Naive thymus-derived CD4-positive, alpha-beta T cell (primary cell): ENCODE data around the gene AKT3. TPM values are rescaled to one million over a fixed set of nuclear protein-coding genes. Genes with fewer than 3 reads are reported as not detected.
"Not testable (repeated sequence)": the region's sequence is repeated elsewhere in the genome, so short reads cannot be mapped to it uniquely, and the experiment has no call there.

Experiments used
- ATAC-seq: fragments of 150-1000 bp; cut with Tn5 transposase; 2 replicates; pipeline ENCODE4 v1.10.0; 2021; ENCODE audit warnings: mild to moderate bottlenecking, moderate library complexity
- CTCF ChIA-PET: fragments of 350-600 bp; sonication (Branson Sonifier 250); formaldehyde crosslinking; loops from one replicate; lab custom pipeline; 2021; ENCODE audit warnings: antibody characterized with exemption; lab: Charles Lee
- POLR2A ChIA-PET: fragments of 350-600 bp; sonication (Branson Sonifier 250); formaldehyde crosslinking; loops from one replicate; lab custom pipeline; 2021; ENCODE audit warnings: antibody characterized with exemption, inconsistent platforms; lab: Charles Lee
- DNase-seq, 9 donors: peaks; one replicate each; pipeline versions ENCODE4 v3.0.0 to v3.0.0-alpha.2; 2020 to 2022; ENCODE audit warnings: mixed read lengths in 1 of 9
- H3K27ac ChIP-seq: one replicate; pipeline ENCODE4 v1.7.0; 2013; ENCODE audit warnings: mild to moderate bottlenecking, low read depth, low read length, moderate library complexity
- H3K27me3 ChIP-seq, 2 donors: one replicate each; pipeline ENCODE4 v1.7.0; 2013; ENCODE audit warnings: low read length in 2 of 2, mild to moderate bottlenecking in 2 of 2, moderate library complexity in 2 of 2; ENCODE audit not compliant: control insufficient read depth in 2 of 2, insufficient read depth in 2 of 2
- H3K36me3 ChIP-seq, 3 experiments: 1 replicate in 2 of 3; 2 replicates in 1 of 3; pipeline ENCODE4 v1.7.0; 2013; ENCODE audit warnings: low read length in 3 of 3, mild to moderate bottlenecking in 3 of 3, moderate library complexity in 1 of 3; ENCODE audit not compliant: insufficient read depth in 3 of 3, control insufficient read depth in 2 of 3
- H3K4me1 ChIP-seq, 2 donors: one replicate each; pipeline ENCODE4 v1.7.0; 2013; ENCODE audit warnings: low read length in 2 of 2, mild to moderate bottlenecking in 2 of 2, moderate library complexity in 1 of 2; ENCODE audit not compliant: control insufficient read depth in 2 of 2, insufficient read depth in 2 of 2
- H3K4me3 ChIP-seq: 2 replicates; pipeline ENCODE4 v1.7.0; 2013; ENCODE audit warnings: mild to moderate bottlenecking, low read length
- H3K9me3 ChIP-seq, 3 experiments: 1 replicate in 2 of 3; 2 replicates in 1 of 3; pipeline ENCODE4 v1.7.0; 2013; ENCODE audit warnings: low read length in 3 of 3; ENCODE audit not compliant: control insufficient read depth in 2 of 3
- H3K27ac Mint-ChIP-seq, 9 donors: one replicate each; pipeline ENCODE4 v1.8.0; 2020 to 2022; ENCODE audit warnings: mixed read lengths in 9 of 9, mild to moderate bottlenecking in 8 of 9, moderate library complexity in 5 of 9, inconsistent platforms in 2 of 9
- H3K27me3 Mint-ChIP-seq, 5 donors: one replicate each; pipeline ENCODE4 v1.8.0; 2021 to 2022; ENCODE audit warnings: mixed read lengths in 5 of 5, mild to moderate bottlenecking in 1 of 5
- H3K36me3 Mint-ChIP-seq, 5 donors: one replicate each; pipeline ENCODE4 v1.8.0; 2020 to 2022; ENCODE audit warnings: mixed read lengths in 5 of 5, mild to moderate bottlenecking in 3 of 5, inconsistent platforms in 1 of 5
- H3K4me1 Mint-ChIP-seq, 7 donors: one replicate each; pipeline ENCODE4 v1.8.0; 2020 to 2022; ENCODE audit warnings: mixed read lengths in 7 of 7, mild to moderate bottlenecking in 3 of 7, inconsistent platforms in 1 of 7
- H3K4me3 Mint-ChIP-seq, 10 donors: one replicate each; pipeline ENCODE4 v1.8.0; 2020 to 2022; ENCODE audit warnings: mild to moderate bottlenecking in 10 of 10, mixed read lengths in 10 of 10, moderate library complexity in 6 of 10, inconsistent platforms in 2 of 10
- H3K9me3 Mint-ChIP-seq, 11 donors: one replicate each; pipeline ENCODE4 v1.8.0; 2020 to 2022; ENCODE audit warnings: mixed read lengths in 11 of 11, mild to moderate bottlenecking in 4 of 11, inconsistent platforms in 1 of 11, moderate library complexity in 1 of 11
- intact Hi-C, 2 donors: fragments of 100-400 bp; cut with micrococcal nuclease; formaldehyde crosslinking; loops; one replicate each; pipeline ENCODE4 v1.15.1; 2023
- polyA plus RNA-seq, 2 donors: library from polyadenylated mRNA; unstranded; fragments of 300-500 nt; fragmentation: Illumina TruSeq; gene quantifications; one replicate each; pipeline ENCODE4 v1.2.3, GENCODE V29; 2021
- total RNA-seq, 6 experiments: library from RNA in 5 of 6; stranded (reverse) in 5 of 6; gene quantifications; 1 replicate in 5 of 6; 2 replicates in 1 of 6; pipeline ENCODE4 v1.2.3 and lab custom pipeline; 2021 to 2026

AKT3 gene
- total and polyA plus RNA-seq, 7 experiments from 2014 or later = 1.6 to 123 (median 69.4) TPM

DNA sequence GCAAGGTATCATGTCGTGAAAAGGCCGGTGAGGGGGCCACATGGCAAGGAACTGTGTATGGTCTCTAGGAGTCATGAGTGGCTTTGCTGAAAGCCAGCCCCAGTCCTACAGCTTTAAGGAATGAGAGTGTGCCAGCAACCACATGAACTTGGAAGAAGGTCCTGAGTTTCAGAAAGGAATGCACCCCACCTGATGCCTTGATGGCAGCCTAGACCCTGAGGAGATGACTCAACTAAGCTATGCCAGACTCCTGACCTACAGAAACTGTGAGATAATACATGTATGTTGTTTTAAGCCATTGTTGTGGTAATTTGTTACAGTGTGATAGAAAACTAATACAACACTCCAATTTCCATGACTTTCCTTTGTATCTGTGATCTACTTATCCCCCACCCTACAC, 33.5 kb upstream of the AKT3 start:
- Histone ChIP-seq H3K27me3 (no peaks in the 10 kb centered on the region), H3K36me3 (no peaks in the 10 kb centered on the region), H3K27ac (no peak overlapping the region), H3K4me3 (no peak overlapping the region), H3K9me3 (no peaks in the 10 kb centered on the region), H3K4me1 (no peaks in the 10 kb centered on the region)
- Mint-ChIP-seq H3K36me3 (peaks cover 0 to 4% (median 0%) of the 10 kb centered on the region in 5 donors), H3K27me3 (peaks cover 0 to 10% (median 5%) of the 10 kb centered on the region in 5 donors), H3K9me3 (no peaks in the 10 kb centered on the region), H3K4me1 (no peaks in the 10 kb centered on the region), H3K4me3 (no peak overlapping the region), H3K27ac (no peak overlapping the region)
- POLR2A ChIA-PET = no interaction called here
- ATAC-seq (no peak), DNase-seq (no peak)
- intact Hi-C loops = no loop called here
- CTCF ChIA-PET = no interaction called here

DNA sequence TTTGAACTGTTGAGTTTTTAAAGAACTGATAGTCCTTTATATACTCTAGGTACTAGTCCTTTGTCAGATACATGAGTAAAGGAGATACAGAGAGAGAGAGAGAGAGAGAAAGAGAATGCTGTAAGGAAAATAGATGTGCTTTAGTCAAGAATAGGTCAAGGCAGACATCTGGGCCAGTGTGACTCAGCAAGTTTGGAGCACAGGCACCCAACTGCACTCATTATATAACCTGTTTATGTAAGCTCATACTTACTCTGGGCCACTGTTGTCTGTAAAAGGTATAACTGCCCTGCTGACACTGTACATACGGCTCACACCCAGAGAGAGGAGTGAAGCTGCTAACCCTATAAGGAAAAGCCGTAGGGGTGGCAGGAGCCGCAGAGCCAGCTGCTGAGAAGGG, 32.2 kb upstream of the AKT3 start:
- H3K4me1 Mint-ChIP-seq = no peaks in the 10 kb centered on the region
- DNase-seq (no peak), ATAC-seq (no peak)
- peaks cover 0 to 5% (median 0%) of the 10 kb centered on the region in 11 donors for H3K9me3 Mint-ChIP-seq
- no peaks in the 10 kb centered on the region for H3K4me1 ChIP-seq
- peaks cover 0 to 4% (median 0%) of the 10 kb centered on the region in 5 donors for H3K36me3 Mint-ChIP-seq
- no peaks in the 10 kb centered on the region for H3K9me3 ChIP-seq
- no peak overlapping the region for H3K4me3 ChIP-seq
- POLR2A ChIA-PET = no interaction called here
- CTCF ChIA-PET = interaction anchor here (0.6 kb wide), 1 partner anchor 1154 kb away, joined by 3 read pairs; no protein-coding TSS in a partner anchor
- H3K4me3 Mint-ChIP-seq = no peak overlapping the region
- intact Hi-C loops = no loop called here
- no peak overlapping the region for H3K27ac ChIP-seq
- H3K27me3 ChIP-seq = no peaks in the 10 kb centered on the region
- peaks cover 0 to 10% (median 5%) of the 10 kb centered on the region in 5 donors for H3K27me3 Mint-ChIP-seq
- no peaks in the 10 kb centered on the region for H3K36me3 ChIP-seq
- no peak overlapping the region for H3K27ac Mint-ChIP-seq

DNA sequence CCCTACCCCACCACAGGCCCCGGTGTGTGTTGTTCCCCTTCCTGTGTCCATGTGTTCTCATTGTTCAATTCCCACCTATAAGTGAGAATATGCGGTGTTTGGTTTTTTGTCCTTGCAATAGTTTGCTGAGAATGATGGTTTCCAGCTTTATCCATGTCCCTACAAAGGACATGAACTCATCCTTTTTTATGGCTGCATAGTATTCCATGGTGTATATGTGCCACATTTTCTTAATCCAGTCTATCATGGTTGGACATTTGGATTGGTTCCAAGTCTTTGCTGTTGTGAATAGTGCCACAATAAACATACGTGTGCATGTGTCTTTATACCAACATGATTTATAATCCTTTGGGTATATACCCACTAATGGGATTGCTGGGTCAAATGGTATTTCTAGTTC, 27.0 kb upstream of the AKT3 start:
- intact Hi-C loops, H3K27me3 Mint-ChIP-seq, H3K9me3 ChIP-seq, ATAC-seq, H3K27ac Mint-ChIP-seq, DNase-seq, H3K4me1 ChIP-seq, H3K36me3 ChIP-seq, H3K4me3 ChIP-seq, H3K27me3 ChIP-seq, H3K36me3 Mint-ChIP-seq, CTCF ChIA-PET, H3K4me3 Mint-ChIP-seq, POLR2A ChIA-PET, H3K4me1 Mint-ChIP-seq, H3K27ac ChIP-seq: not testable (repeated sequence)
- H3K9me3 Mint-ChIP-seq = peaks cover 0 to 33% (median 9%) of the 10 kb centered on the region in 11 donors

- no peak overlapping the region for H3K27ac ChIP-seq
- H3K4me3 Mint-ChIP-seq = no peak overlapping the region
- intact Hi-C loops = no loop called here
- H3K36me3 ChIP-seq = no peaks in the 10 kb centered on the region
- peaks cover 12 to 77% (median 20%) of the 10 kb centered on the region in 5 donors for H3K27me3 Mint-ChIP-seq
- no peaks in the 10 kb centered on the region for H3K36me3 Mint-ChIP-seq
- POLR2A ChIA-PET = interaction anchor here (1.1 to 1.3 kb wide), 2 partner anchors 10 to 192 kb away, joined by 3 to 4 read pairs; no protein-coding TSS in a partner anchor
- CTCF ChIA-PET = interaction anchor here (2.1 kb wide), 1 partner anchor 18 kb away, joined by 4 read pairs; no protein-coding TSS in a partner anchor
- DNase-seq (no peak), ATAC-seq (no peak)
- H3K4me1 Mint-ChIP-seq = peaks cover 0 to 15% (median 8%) of the 10 kb centered on the region in 7 donors
- H3K9me3 Mint-ChIP-seq = no peaks in the 10 kb centered on the region
- no peak overlapping the region for H3K4me3 ChIP-seq
- peak overlapping the region in 1 of 9 donors; percentile 68 for H3K27ac Mint-ChIP-seq
- H3K9me3 ChIP-seq = no peaks in the 10 kb centered on the region
- no peaks in the 10 kb centered on the region for H3K27me3 ChIP-seq
- H3K4me1 ChIP-seq = no peaks in the 10 kb centered on the region
These were observed 5.7 kb upstream of the AKT3 start for GRCh38 chr1:243855616-243856318.

- ChIA-PET POLR2A (no interaction called here), CTCF (no interaction called here)
- intact Hi-C loops = loop anchor here (1.0 to 5.0 kb wide), 11 partner anchors 45 to 1006 kb away; no protein-coding TSS in a partner anchor
- H3K36me3 Mint-ChIP-seq = peaks cover 0 to 1% (median 0%) of the 10 kb centered on the region in 5 donors
- H3K27ac ChIP-seq = peak overlapping the region; percentile 97
- no peaks in the 10 kb centered on the region for H3K9me3 ChIP-seq
- H3K27ac Mint-ChIP-seq = peak overlapping the region in 8 of 9 donors; percentile 88 to 99 (median 91)
- peaks cover 4 to 5% of the 10 kb centered on the region in 2 donors for H3K4me1 ChIP-seq
- peaks cover 0 to 1% (median 0%) of the 10 kb centered on the region in 11 donors for H3K9me3 Mint-ChIP-seq
- no peaks in the 10 kb centered on the region for H3K27me3 ChIP-seq
- peak overlapping the region; percentile 90 to 97 (median 93) for H3K4me3 Mint-ChIP-seq
- H3K27me3 Mint-ChIP-seq = peaks cover 0 to 58% (median 4%) of the 10 kb centered on the region in 5 donors
- ATAC-seq (no peak), DNase-seq (no peak)
- peaks cover 8 to 36% (median 18%) of the 10 kb centered on the region in 7 donors for H3K4me1 Mint-ChIP-seq
- H3K36me3 ChIP-seq = no peaks in the 10 kb centered on the region
- no peak overlapping the region for H3K4me3 ChIP-seq
These were observed 1.7 kb upstream of the AKT3 start for GRCh38 chr1:243851765-243852164.

- Histone ChIP-seq H3K4me1 (peaks cover 4 to 5% of the 10 kb centered on the region in 2 donors), H3K9me3 (no peaks in the 10 kb centered on the region), H3K36me3 (no peaks in the 10 kb centered on the region), H3K4me3 (peak overlapping the region; percentile 75), H3K27ac (peak overlapping the region; percentile 97), H3K27me3 (no peaks in the 10 kb centered on the region)
- Mint-ChIP-seq H3K4me3 (peak overlapping the region; percentile 90 to 97 (median 93)), H3K27me3 (peaks cover 0 to 60% (median 4%) of the 10 kb centered on the region in 5 donors), H3K4me1 (peaks cover 8 to 41% (median 23%) of the 10 kb centered on the region in 7 donors), H3K9me3 (peaks cover 0 to 1% (median 0%) of the 10 kb centered on the region in 11 donors), H3K27ac (peak overlapping the region; percentile 88 to 99 (median 91)), H3K36me3 (peaks cover 0 to 1% (median 0%) of the 10 kb centered on the region in 5 donors)
- CTCF ChIA-PET = no interaction called here
- intact Hi-C loops = loop anchor here (1.0 to 5.0 kb wide), 11 partner anchors 45 to 1006 kb away; no protein-coding TSS in a partner anchor
- ATAC-seq (no peak), DNase-seq (peak in 1 of 9 donors; percentile 16)
- POLR2A ChIA-PET = no interaction called here
These were observed 1.3 kb upstream of the AKT3 start for GRCh38 chr1:243851257-243851756.
